Ascending aorta (tissue), 2 donors: Measurements from ENCODE around the gene FMN1. TPM values are rescaled to one million over a fixed set of nuclear protein-coding genes. Genes with fewer than 3 reads are reported as not detected.

Experiments
- DNase-seq, 2 donors: peaks; one replicate each; pipeline ENCODE4 v3.0.0-alpha.2; 2019; ENCODE audit warnings: low spot score in 2 of 2
- H3K27ac ChIP-seq, 2 donors: fragments of 200-600 bp; sonication (generic); one replicate each; pipeline ENCODE4 v1.5.1; 2016 to 2017; ENCODE audit warnings: mild to moderate bottlenecking in 1 of 2
- H3K27me3 ChIP-seq: fragments of 200-600 bp; sonication (generic); one replicate; pipeline ENCODE4 v1.5.1; 2017
- H3K36me3 ChIP-seq, 2 donors: fragments of 200-600 bp; sonication (generic); one replicate each; pipeline ENCODE4 v1.5.1; 2016
- H3K4me1 ChIP-seq, 2 donors: fragments of 200-600 bp; sonication (generic); one replicate each; pipeline ENCODE4 v1.5.1; 2016 to 2017; ENCODE audit warnings: mild to moderate bottlenecking in 1 of 2
- H3K4me3 ChIP-seq, 2 donors: fragments of 200-600 bp; sonication (generic); one replicate each; pipeline ENCODE4 v1.5.1; 2016 to 2017; ENCODE audit warnings: mild to moderate bottlenecking in 1 of 2
- H3K9me3 ChIP-seq, 2 donors: fragments of 200-600 bp; sonication (generic); one replicate each; pipeline ENCODE4 v1.5.1; 2016
- intact Hi-C: fragments of 100-400 bp; cut with DNase I; formaldehyde crosslinking; loops from one replicate; pipeline ENCODE4 v1.15.1; 2023
- total RNA-seq: library from RNA; depleted of rRNA; stranded (reverse); fragments of >200 nt; gene quantifications from one replicate; pipeline ENCODE4 v1.1.0, GENCODE V29; 2016
- TF ChIP-seq, protein P1 (sequence below), 3 experiments: fragments of 200-600 bp in 2 of 3; fragments of 450-650 bp in 1 of 3; sonication (generic) in 2 of 3; IDR thresholded peaks; one replicate each; pipeline ENCODE4 v1.5.1; 2016 to 2019; ENCODE audit warnings: antibody characterized with exemption in 3 of 3, mild to moderate bottlenecking in 1 of 3, moderate library complexity in 1 of 3

FMN1 gene
- total RNA-seq, 1 donor from 2014 or later: 4.3 TPM

DNA sequence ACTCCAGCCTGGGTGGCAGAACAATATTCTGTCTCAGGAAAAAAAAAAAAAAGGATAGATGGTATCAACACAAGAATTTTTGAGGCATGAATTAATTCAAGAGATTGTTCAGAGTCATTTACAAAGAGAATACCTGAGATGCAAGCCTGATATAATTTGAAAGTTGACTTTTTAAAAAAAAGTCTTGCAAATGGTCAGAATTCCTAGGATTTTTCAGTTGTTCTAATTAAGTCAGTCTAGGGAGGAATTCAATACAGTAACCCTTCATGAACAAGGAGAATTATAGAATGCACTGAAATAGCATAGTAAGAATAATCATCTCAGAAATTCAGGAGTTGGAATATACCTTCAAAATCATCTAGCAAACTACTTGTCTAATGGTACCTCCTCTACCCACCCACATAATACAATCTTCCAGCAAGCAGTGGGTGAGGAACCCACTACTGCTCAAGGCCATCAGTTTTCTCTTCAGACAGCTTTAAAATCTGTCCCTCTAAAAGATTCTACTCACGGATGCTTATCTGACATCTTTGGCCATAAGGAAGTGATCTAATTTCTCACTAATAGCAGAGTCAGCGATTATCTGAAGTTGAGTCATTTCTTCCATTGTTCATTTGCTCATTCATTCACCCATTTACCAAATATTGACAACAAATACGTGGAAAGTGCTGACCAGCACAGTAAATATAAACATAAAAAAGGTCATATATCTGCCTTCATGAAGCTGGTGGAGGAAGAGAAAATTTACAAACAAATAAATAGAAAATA, 317.1 kb downstream of the FMN1 start:
- peaks cover 0 to 4% of the 10 kb centered on the region in 2 donors for H3K4me1 ChIP-seq
- H3K4me3 ChIP-seq: no peak overlapping the region
- no peaks in the 10 kb centered on the region for H3K27me3 ChIP-seq
- intact Hi-C loops: no loop called here
- no peak overlapping the region for H3K27ac ChIP-seq
- no peak for DNase-seq
- H3K36me3 ChIP-seq: no peaks in the 10 kb centered on the region
- H3K9me3 ChIP-seq: no peaks in the 10 kb centered on the region
- TF ChIP-seq, protein P1, sequence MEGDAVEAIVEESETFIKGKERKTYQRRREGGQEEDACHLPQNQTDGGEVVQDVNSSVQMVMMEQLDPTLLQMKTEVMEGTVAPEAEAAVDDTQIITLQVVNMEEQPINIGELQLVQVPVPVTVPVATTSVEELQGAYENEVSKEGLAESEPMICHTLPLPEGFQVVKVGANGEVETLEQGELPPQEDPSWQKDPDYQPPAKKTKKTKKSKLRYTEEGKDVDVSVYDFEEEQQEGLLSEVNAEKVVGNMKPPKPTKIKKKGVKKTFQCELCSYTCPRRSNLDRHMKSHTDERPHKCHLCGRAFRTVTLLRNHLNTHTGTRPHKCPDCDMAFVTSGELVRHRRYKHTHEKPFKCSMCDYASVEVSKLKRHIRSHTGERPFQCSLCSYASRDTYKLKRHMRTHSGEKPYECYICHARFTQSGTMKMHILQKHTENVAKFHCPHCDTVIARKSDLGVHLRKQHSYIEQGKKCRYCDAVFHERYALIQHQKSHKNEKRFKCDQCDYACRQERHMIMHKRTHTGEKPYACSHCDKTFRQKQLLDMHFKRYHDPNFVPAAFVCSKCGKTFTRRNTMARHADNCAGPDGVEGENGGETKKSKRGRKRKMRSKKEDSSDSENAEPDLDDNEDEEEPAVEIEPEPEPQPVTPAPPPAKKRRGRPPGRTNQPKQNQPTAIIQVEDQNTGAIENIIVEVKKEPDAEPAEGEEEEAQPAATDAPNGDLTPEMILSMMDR (IDR thresholded peaks at IDR 0.05): no peak

DNA sequence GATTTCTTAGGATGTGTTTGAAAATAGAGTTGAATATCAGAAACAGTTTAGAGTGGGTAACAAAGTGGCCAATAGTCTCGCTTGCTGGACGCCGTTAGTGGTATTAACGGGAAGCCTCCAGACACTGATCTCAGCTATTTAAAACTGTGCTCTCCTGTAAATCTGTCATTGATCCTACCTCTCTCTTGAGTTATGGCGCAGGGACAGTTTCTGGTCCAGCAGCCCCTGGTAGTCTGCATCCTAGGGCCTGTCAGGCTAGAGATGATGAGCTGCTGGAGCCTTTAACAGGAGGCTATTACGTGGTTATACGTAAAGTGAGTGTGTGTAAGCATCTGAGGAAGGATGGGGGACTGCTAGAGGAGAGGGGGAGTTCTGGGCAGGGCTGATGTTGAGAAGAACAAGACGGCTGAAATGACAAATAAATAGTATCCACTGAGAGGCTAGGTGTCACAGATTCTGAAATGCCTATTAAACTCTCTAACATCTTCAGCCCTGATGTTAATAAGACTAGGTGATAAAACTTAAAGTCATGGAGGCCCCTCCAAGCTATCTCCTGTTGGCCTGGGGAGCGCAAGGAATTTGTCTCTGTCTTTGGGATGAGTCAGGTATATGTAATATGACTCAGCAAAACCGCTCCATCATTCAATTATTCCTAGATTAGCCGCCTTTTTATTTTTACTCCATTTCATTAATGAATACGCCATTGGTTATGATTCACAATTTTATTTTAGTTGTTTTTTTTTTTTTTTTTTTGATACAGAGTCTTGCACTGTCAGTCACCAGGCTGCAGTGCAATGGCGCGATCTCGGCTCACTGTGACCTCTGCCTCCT, 321.0 kb downstream of the FMN1 start:
- H3K4me3 ChIP-seq: no peak overlapping the region
- H3K36me3 ChIP-seq: no peaks in the 10 kb centered on the region
- no peaks in the 10 kb centered on the region for H3K27me3 ChIP-seq
- H3K4me1 ChIP-seq: no peaks in the 10 kb centered on the region
- DNase-seq: no peak
- peak overlapping the region in 1 of 2 donors; percentile 13 for H3K27ac ChIP-seq
- TF ChIP-seq, protein P1 (IDR thresholded peaks at IDR 0.05): no peak
- intact Hi-C loops: no loop called here
- no peaks in the 10 kb centered on the region for H3K9me3 ChIP-seq

DNA sequence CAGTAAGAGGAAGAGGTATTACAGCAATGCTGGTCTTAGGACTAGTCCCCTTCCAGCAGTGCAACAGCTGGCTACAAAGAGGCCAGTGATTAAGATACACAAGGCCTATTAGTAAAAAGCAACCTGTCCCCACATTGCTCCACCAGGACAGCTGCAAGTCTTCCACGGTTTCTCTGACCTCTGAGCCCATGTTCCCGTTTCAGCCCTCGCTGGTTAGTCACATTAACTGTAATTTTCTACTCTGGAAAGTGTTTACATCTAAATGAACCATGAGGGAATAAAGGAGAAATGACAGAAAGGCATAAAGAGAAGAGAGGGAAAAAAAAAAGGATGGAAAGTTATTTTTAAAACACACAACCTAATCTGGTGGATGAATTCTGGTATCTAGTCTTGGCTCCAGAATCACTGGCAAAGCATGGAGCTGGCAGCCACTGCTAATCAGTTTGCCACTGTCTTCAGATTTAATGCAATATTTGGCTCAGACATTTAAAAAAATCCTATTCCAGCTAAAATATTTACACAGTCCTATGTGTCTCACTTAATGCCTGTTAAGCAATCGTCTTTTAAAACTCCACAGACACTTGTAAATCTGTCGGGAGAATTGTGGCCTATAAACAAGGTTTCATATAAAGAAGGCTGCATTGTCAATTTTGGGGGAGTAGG, 321.8 kb downstream of the FMN1 start:
- Histone ChIP-seq H3K27me3 (no peaks in the 10 kb centered on the region), H3K4me3 (no peak overlapping the region), H3K9me3 (no peaks in the 10 kb centered on the region), H3K36me3 (no peaks in the 10 kb centered on the region), H3K4me1 (no peaks in the 10 kb centered on the region), H3K27ac (peak overlapping the region in 1 of 2 donors; percentile 13)
- TF ChIP-seq, protein P1 (IDR thresholded peaks at IDR 0.05): no peak
- DNase-seq: no peak
- intact Hi-C loops: no loop called here

DNA sequence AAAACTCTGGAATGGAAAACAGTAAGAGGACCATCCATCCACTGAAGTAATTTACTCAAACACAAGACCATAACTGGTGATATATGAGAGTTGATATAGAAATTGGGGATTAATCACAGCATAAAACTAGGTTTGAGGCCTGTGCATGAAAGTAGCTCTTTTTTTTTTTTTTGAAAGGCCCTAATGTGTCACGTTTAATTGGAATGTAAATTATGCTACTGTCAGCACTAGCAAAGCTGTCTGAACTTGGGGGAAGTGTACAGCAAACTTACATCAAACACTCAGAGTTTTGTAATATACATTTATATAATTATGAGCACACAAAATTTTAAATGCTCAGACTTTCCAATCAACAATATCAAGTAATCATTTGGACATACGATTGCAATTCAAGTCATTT, 322.6 kb downstream of the FMN1 start:
- Histone ChIP-seq H3K4me1 (no peaks in the 10 kb centered on the region), H3K36me3 (no peaks in the 10 kb centered on the region), H3K4me3 (no peak overlapping the region), H3K27me3 (no peaks in the 10 kb centered on the region), H3K27ac (no peak overlapping the region), H3K9me3 (no peaks in the 10 kb centered on the region)
- TF ChIP-seq, protein P1 (IDR thresholded peaks at IDR 0.05): no peak
- intact Hi-C loops: no loop called here
- DNase-seq: no peak

DNA sequence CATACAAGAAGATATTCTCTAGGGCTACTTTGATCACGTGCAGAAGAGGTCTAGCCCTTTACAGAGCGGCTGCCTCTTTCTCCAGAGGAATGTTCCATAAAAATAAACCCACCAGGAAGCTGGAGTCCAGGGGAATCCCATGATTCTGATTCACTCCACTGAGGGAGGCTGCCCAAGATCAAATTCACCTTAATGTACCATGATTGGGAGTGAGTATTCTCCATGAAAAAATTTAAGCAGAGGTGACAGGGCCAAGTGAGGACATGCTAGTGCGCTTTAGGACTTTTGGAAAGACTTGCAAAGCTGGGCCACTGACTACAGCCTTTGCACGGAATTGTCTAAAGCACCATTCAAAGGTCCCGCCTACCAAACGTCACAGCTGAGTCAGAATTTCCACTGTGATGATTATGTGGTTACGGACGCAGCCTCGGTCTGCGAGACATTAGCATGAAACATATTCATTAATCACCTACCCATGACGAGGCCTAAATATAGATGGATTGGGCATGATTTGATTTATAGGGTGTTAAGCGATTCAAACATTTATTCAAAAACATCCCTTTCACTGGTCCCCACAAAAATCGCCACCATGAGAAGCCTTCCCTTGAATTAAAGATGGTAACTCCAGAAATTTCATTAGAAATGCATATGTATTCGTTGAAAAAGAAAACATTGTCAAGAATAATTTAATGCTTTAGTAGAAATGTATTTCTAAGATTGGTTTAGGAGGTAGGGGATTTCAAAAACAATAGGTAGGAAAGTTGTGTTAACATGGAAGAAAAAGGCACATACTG, 324.1 kb downstream of the FMN1 start:
- DNase-seq: no peak
- Histone ChIP-seq H3K36me3 (no peaks in the 10 kb centered on the region), H3K9me3 (no peaks in the 10 kb centered on the region), H3K4me3 (no peak overlapping the region), H3K27me3 (no peaks in the 10 kb centered on the region), H3K27ac (no peak overlapping the region), H3K4me1 (no peaks in the 10 kb centered on the region)
- TF ChIP-seq, protein P1 (IDR thresholded peaks at IDR 0.05): no peak
- intact Hi-C loops: no loop called here
